GM12865 (cell line): Measurements from ENCODE around the gene LARGE1.
"Not testable (repeated sequence)": the region's sequence is repeated elsewhere in the genome, so short reads cannot be mapped to it uniquely, and the experiment has no call there.

Source experiments
- DNase-seq: peaks from one replicate; pipeline ENCODE4 v3.0.0; 2010; ENCODE audit warnings: low read depth
- H3K4me3 ChIP-seq: 2 replicates; pipeline ENCODE4 v1.5.1; 2011; ENCODE audit warnings: mild to moderate bottlenecking, low read depth, low read length, control low read depth
- TF ChIP-seq, protein P1 (sequence below): IDR thresholded peaks from 2 replicates; pipeline ENCODE4 v1.5.1; 2011; ENCODE audit warnings: low read length, control low read depth, low read depth, inconsistent platforms; ENCODE audit not compliant: insufficient read depth; ENCODE audit errors: missing control alignments

Gene LARGE1

GRCh38 chr22:33575771-33576170 is 344.5 kb downstream of the LARGE1 start:
- TF ChIP-seq, protein P1, sequence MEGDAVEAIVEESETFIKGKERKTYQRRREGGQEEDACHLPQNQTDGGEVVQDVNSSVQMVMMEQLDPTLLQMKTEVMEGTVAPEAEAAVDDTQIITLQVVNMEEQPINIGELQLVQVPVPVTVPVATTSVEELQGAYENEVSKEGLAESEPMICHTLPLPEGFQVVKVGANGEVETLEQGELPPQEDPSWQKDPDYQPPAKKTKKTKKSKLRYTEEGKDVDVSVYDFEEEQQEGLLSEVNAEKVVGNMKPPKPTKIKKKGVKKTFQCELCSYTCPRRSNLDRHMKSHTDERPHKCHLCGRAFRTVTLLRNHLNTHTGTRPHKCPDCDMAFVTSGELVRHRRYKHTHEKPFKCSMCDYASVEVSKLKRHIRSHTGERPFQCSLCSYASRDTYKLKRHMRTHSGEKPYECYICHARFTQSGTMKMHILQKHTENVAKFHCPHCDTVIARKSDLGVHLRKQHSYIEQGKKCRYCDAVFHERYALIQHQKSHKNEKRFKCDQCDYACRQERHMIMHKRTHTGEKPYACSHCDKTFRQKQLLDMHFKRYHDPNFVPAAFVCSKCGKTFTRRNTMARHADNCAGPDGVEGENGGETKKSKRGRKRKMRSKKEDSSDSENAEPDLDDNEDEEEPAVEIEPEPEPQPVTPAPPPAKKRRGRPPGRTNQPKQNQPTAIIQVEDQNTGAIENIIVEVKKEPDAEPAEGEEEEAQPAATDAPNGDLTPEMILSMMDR: no peak
- DNase-seq: no peak
- no peak overlapping the region for H3K4me3 ChIP-seq

DNA sequence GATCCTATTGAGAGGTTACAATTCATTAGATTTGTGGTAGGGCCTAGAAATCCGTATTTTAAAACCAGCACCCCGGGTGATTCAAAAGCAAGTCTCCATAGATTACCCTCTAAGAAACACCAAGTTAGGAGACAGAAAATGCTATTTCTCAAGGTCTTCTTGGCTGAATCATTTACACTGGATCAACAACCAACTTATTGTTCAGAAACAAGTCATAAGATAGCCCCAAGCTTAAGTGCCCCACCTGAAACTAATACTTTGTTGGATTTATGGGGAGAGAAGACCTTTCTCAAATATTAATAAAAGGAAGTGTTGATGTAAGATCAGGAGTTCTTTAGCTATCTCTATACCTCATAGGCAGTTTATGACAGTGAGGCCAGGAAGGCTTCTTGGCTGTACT is 345.2 kb downstream of the LARGE1 start:
- no peak overlapping the region for H3K4me3 ChIP-seq
- TF ChIP-seq, protein P1: no peak
- DNase-seq: no peak

DNA sequence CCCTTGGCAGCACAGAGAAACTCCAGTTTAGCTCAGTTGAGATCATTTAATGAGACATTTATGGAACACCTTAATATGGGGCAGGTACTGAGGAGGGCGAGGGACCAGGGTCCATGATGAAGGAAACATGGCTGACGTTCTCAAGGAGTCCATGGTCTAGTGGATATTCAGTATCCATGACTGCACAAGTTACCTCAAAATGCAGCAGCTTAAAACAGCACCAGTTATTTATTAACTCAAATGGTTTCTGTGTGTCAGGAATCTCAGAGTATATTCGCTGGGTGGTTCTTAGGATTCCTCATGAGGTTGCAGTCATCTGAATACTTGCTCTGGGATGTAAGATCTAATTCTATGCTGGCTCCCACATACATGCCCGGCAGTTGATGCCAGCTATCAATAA is 346.8 kb downstream of the LARGE1 start:
- TF ChIP-seq, protein P1: no peak
- no peak overlapping the region for H3K4me3 ChIP-seq
- DNase-seq: no peak

DNA sequence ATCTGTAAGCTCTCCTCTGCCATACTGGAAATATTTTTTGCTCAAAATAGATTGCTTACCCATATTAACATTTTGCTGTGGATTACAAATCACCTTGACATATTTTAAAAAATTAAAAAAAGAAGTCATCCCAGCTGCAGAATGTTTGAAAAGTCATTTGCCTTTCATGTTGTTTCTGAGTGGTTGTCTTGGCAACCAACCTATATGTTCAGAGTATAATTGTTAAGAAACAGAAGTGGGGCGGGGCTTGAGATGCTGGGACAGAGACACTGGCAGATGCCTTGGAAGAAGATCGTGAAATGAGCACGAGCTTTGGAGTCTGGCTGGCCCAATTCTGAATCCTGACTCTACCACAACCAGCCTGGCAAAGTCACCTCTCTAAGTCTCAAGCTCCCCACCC is 348.2 kb downstream of the LARGE1 start:
- TF ChIP-seq, protein P1: no peak
- no peak for DNase-seq

GRCh38 chr22:33570110-33570509 is 350.2 kb downstream of the LARGE1 start:
- no peak overlapping the region for H3K4me3 ChIP-seq
- no peak for DNase-seq
- TF ChIP-seq, protein P1: no peak

More for the DNA sequence above, 348.2 kb downstream of the LARGE1 start:
- no peak overlapping the region for H3K4me3 ChIP-seq

- TF ChIP-seq, protein P1: no peak
- no peak for DNase-seq
- no peak overlapping the region for H3K4me3 ChIP-seq
Observed at GRCh38 chr22:33569559-33569958, 350.7 kb downstream of the LARGE1 start.

DNA sequence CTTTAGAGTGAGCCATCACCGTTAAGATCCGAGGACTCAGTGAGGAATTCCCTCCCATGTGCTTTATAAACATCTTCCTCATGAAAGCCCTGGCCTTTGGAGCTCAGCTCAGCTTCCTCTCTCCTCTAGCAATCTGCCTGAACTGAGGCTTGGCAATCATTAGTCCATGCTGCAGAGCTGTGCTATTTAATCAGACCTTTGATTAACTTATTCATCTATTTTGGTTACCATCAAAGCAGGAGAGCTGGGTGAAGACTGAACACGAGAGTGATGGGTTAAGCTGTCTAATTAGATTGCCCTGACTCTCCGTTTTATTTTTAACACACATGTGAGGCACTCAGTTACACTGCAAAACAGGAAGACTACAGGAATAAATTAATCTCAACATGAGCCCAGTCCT is 351.3 kb downstream of the LARGE1 start:
- peak overlapping the region; percentile 8; the same call in 1 of the 2 replicates for H3K4me3 ChIP-seq
- DNase-seq: peak; percentile 19
- TF ChIP-seq, protein P1: no peak

DNA sequence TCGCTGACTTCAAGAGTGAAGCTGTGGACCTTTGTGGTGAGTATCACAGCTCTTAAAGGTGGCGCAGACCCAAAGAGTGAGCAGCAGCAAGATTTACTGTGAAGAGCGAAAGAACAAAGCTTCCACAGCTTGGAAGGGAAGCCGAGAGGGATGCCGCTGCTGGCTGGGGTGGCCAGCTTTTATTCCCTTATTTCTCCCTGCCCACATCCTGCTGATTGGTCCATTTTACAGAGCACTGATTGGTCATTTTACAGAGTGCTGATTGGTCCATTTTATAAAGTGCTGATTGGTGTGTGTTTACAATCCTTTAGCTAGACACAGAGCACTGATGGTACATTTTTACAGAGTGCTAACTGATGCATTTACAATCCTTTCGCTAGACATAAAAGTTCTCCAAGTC is 353.8 kb downstream of the LARGE1 start:
- H3K4me3 ChIP-seq, DNase-seq: not testable (repeated sequence)
